HCT116 (cell line): ENCODE data around the gene DZIP1L. TPM values are rescaled to one million over a fixed set of nuclear protein-coding genes. Genes with fewer than 3 reads are reported as not detected.

Experiments used
- ATAC-seq: fragments of 200-7000 bp; cut with Tn5 transposase; 2 replicates; pipeline ENCODE4 v1.9.1; 2020; ENCODE audit warnings: mild to moderate bottlenecking, moderate library complexity
- BruUV-seq: library from RNA; stranded (reverse); fragments of 400-500 nt; replicated peaks from 2 replicates; lab custom pipeline; 2021; lab: Mats Ljungman, UMichigan
- CTCF ChIA-PET: fragments of 300-600 bp; sonication (Branson Sonifier 250); formaldehyde crosslinking; loops from one replicate; lab custom pipeline; 2021; ENCODE audit warnings: antibody characterized with exemption; lab: Charles Lee
- POLR2A ChIA-PET: fragments of 300-600, 350-600 bp; sonication (Branson Sonifier 250); formaldehyde crosslinking; loops from one replicate; lab custom pipeline; 2021; ENCODE audit warnings: antibody characterized with exemption; lab: Charles Lee
- RAD21 ChIA-PET, 2 experiments: fragments of 300-600 bp; sonication (Branson Sonifier 250); formaldehyde crosslinking; loops; one replicate each; lab custom pipeline; 2023; ENCODE audit warnings: low total read pairs in 2 of 2; ENCODE audit not compliant: uncharacterized antibody in 2 of 2, unreplicated experiment in 2 of 2, low non-redundant PET in 1 of 2; lab: Charles Lee
- DNase-seq: peaks from one replicate; pipeline ENCODE4 v3.0.0-alpha.2; 2010; ENCODE audit warnings: low read depth, low spot score
- H2AFZ ChIP-seq: fragments of 200-600 bp; shearing (Covaris generic), sonication (generic); 2 replicates; pipeline ENCODE4 v1.6.1; 2017; ENCODE audit warnings: low read depth, mixed run types, mixed read lengths, antibody characterized with exemption, low read length; ENCODE audit not compliant: poor library complexity, severe bottlenecking
- H3K27ac ChIP-seq: 2 replicates; pipeline ENCODE4 v1.5.1; 2012; ENCODE audit warnings: low read depth, low read length
- H3K27me3 ChIP-seq: fragments of 200-600 bp; sonication (generic); 2 replicates; pipeline ENCODE4 v1.6.1; 2016; ENCODE audit warnings: mixed run types, low read length, mixed read lengths; ENCODE audit not compliant: insufficient read depth
- H3K36me3 ChIP-seq, 2 experiments: fragments of 200-500 bp in 1 of 2; fragments of 200-600 bp in 1 of 2; sonication (Bioruptor generic) in 1 of 2; sonication (generic) in 1 of 2; 2 replicates each; pipeline versions ENCODE4 v1.5.1 to v1.6.1; 2014 to 2016; ENCODE audit warnings: low read length in 2 of 2, inconsistent platforms in 1 of 2, mixed read lengths in 1 of 2, mixed run types in 1 of 2; ENCODE audit not compliant: insufficient read depth in 2 of 2, control insufficient read depth in 1 of 2
- H3K4me1 ChIP-seq, 2 experiments: fragments of 200-600 bp in 1 of 2; sonication (generic) in 1 of 2; 2 replicates each; pipeline versions ENCODE4 v1.5.1 to v1.6.1; 2012 to 2017; ENCODE audit warnings: low read length in 2 of 2, inconsistent platforms in 1 of 2, mild to moderate bottlenecking in 1 of 2, mixed read lengths in 1 of 2, mixed run types in 1 of 2, moderate library complexity in 1 of 2; ENCODE audit not compliant: insufficient read depth in 2 of 2, control insufficient read depth in 1 of 2
- H3K4me2 ChIP-seq: fragments of 200-600 bp; sonication (generic); 2 replicates; pipeline ENCODE4 v1.6.1; 2017; ENCODE audit warnings: mixed run types, low read length, mixed read lengths
- H3K4me3 ChIP-seq, 2 experiments: fragments of 200-600 bp in 1 of 2; sonication (generic) in 1 of 2; replicated peaks in 1 of 2; 2 replicates each; pipeline ENCODE4 v1.5.1; 2011 to 2016; ENCODE audit warnings: low read length in 2 of 2, control low read depth in 1 of 2, low read depth in 1 of 2, mild to moderate bottlenecking in 1 of 2, mixed read lengths in 1 of 2, mixed run types in 1 of 2
- H3K79me2 ChIP-seq: fragments of 200-600 bp; sonication (generic); 2 replicates; pipeline ENCODE4 v1.6.1; 2017; ENCODE audit warnings: mild to moderate bottlenecking, mixed run types, low read length, moderate library complexity, mixed read lengths; ENCODE audit not compliant: insufficient read depth
- H3K9ac ChIP-seq: fragments of 200-600 bp; sonication (generic); 2 replicates; pipeline ENCODE4 v1.6.1; 2016; ENCODE audit warnings: low read length, mixed read lengths
- H3K9me2 ChIP-seq: fragments of 200-600 bp; sonication (generic), shearing (Covaris generic); 2 replicates; pipeline ENCODE4 v1.6.1; 2017; ENCODE audit warnings: mixed run types, mild to moderate bottlenecking, moderate library complexity; ENCODE audit not compliant: insufficient read depth
- H3K9me3 ChIP-seq, 2 experiments: fragments of 200-500 bp in 1 of 2; fragments of 200-600 bp in 1 of 2; sonication (Bioruptor generic) in 1 of 2; sonication (generic) in 1 of 2; 2 replicates each; pipeline ENCODE4 v1.6.1; 2014 to 2017; ENCODE audit warnings: low read length in 2 of 2, mixed read lengths in 2 of 2, inconsistent platforms in 1 of 2, low read depth in 1 of 2, mild to moderate bottlenecking in 1 of 2, mixed run types in 1 of 2, moderate library complexity in 1 of 2; ENCODE audit not compliant: control insufficient read depth in 1 of 2, insufficient read depth in 1 of 2
- H4K20me1 ChIP-seq: fragments of 200-600 bp; sonication (generic), shearing (Covaris generic); 2 replicates; pipeline ENCODE4 v1.6.1; 2017; ENCODE audit warnings: mixed run types, mild to moderate bottlenecking, moderate library complexity; ENCODE audit not compliant: insufficient read depth
- ATF3 ChIP-seq: IDR thresholded peaks from 2 replicates; pipeline ENCODE4 v1.6.1; 2012
- CBX3 ChIP-seq: IDR thresholded peaks from 2 replicates; pipeline ENCODE4 v1.6.1; 2012; ENCODE audit warnings: low read depth
- CEBPB ChIP-seq: IDR thresholded peaks from 2 replicates; pipeline ENCODE4 v1.6.1; 2012; ENCODE audit warnings: low read depth
- CTCF ChIP-seq, 3 experiments: fragments of 200-600 bp in 1 of 3; sonication (generic) in 1 of 3; IDR thresholded peaks in 2 of 3; conservative IDR thresholded peaks in 1 of 3; 2 replicates each; pipeline ENCODE4 v1.5.1; 2012 to 2017; ENCODE audit warnings: low read depth in 2 of 3, low read length in 2 of 3, antibody characterized with exemption in 1 of 3, borderline replicate concordance in 1 of 3, control low read depth in 1 of 3, mild to moderate bottlenecking in 1 of 3, mixed read lengths in 1 of 3, mixed run types in 1 of 3, moderate library complexity in 1 of 3; ENCODE audit not compliant: insufficient read depth in 1 of 3
- EGR1 ChIP-seq: IDR thresholded peaks from 2 replicates; pipeline ENCODE4 v1.6.1; 2012; ENCODE audit warnings: low read depth
- ELF1 ChIP-seq: IDR thresholded peaks from 2 replicates; pipeline ENCODE4 v1.6.1; 2012; ENCODE audit warnings: low read depth, borderline replicate concordance
- EZH2 ChIP-seq: fragments of 200-600 bp; sonication (generic); IDR thresholded peaks from 2 replicates; pipeline ENCODE4 v1.6.1; 2017; ENCODE audit warnings: antibody characterized with exemption, mixed run types
- EZH2phosphoT487 ChIP-seq: fragments of 200-600 bp; IDR thresholded peaks from 2 replicates; pipeline ENCODE4 v1.6.1; 2018; ENCODE audit warnings: antibody characterized with exemption, borderline replicate concordance
- FOSL1 ChIP-seq: IDR thresholded peaks from 2 replicates; pipeline ENCODE4 v1.6.1; 2012; ENCODE audit warnings: low read depth
- JUND ChIP-seq: IDR thresholded peaks from 2 replicates; pipeline ENCODE4 v1.6.1; 2012
- MAX ChIP-seq: IDR thresholded peaks from 2 replicates; pipeline ENCODE4 v1.6.1; 2012
- POLR2A ChIP-seq: IDR thresholded peaks from 2 replicates; pipeline ENCODE4 v1.7.0; 2011; ENCODE audit warnings: borderline replicate concordance; ENCODE audit not compliant: insufficient read depth, insufficient read length; ENCODE audit errors: extremely low read depth
- RAD21 ChIP-seq: IDR thresholded peaks from 2 replicates; pipeline ENCODE4 v1.6.1; 2012; ENCODE audit warnings: low read depth, mild to moderate bottlenecking
- SIN3A ChIP-seq: IDR thresholded peaks from 2 replicates; pipeline ENCODE4 v1.6.1; 2012; ENCODE audit warnings: low read depth
- SP1 ChIP-seq: IDR thresholded peaks from 2 replicates; pipeline ENCODE4 v1.6.1; 2012; ENCODE audit warnings: low read depth
- YY1 ChIP-seq: IDR thresholded peaks from 2 replicates; pipeline ENCODE4 v1.6.1; 2011; ENCODE audit warnings: low read length, low read depth, moderate library complexity, mild to moderate bottlenecking; ENCODE audit not compliant: insufficient replicate concordance; ENCODE audit errors: extremely low read depth
- ZFX ChIP-seq: fragments of 450-650 bp; IDR thresholded peaks from 2 replicates; pipeline ENCODE4 v1.6.1; 2017
- ZNF274 ChIP-seq: fragments of 200-500 bp; sonication (Bioruptor generic); IDR thresholded peaks from 2 replicates; pipeline ENCODE4 v1.6.1; 2014; ENCODE audit warnings: mild to moderate bottlenecking, low read depth, low read length, inconsistent platforms
- intact Hi-C: fragments of 100-400 bp; cut with micrococcal nuclease; formaldehyde crosslinking; loops from 2 replicates; pipeline ENCODE4 v1.10.0; 2022
- total RNA-seq: library from RNA; stranded (reverse); gene quantifications from one replicate; pipeline ENCODE4 v1.2.1, GENCODE V29; 2021; ENCODE audit not compliant: unreplicated experiment
- TF ChIP-seq, protein P1 (sequence below): IDR thresholded peaks from 2 replicates; pipeline ENCODE4 v1.6.1; 2012; ENCODE audit warnings: low read depth

Gene DZIP1L
- total RNA-seq, 1 experiment from 2014 or later, result 9.6 TPM

DNA sequence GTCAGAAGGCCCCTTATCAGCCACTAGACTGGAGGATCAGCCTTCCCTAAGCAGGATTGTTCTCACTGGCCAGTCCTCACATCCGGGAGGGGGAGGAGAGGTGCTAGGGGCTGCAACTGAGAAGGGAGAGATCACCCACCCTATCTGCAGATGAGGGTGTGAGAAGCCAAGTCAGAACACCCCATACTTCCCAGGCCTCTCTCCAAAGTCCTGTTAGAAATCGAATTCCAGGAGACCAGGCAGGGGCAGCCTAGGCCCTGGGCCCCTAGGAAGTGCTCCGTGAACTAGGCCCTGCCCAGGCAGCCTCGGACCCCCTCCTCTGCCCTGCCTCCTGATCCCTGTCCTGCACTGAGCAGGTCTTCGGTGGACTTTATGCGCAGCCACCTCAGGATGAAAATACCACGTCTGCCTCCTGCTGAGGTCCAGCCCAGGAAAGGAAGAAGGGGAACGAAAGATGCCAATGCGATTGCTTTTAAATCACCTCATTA is 933 bp downstream of the DZIP1L start:
- no peak for TF ChIP-seq EZH2
- no peak for TF ChIP-seq ZNF274
- TF ChIP-seq EZH2phosphoT487, result no peak
- no peak for TF ChIP-seq CTCF (IDR thresholded peaks at IDR 0.05 in 2 of 3, conservative IDR thresholded peaks at IDR 0.05 in 1 of 3; ENCODE audit: borderline replicate concordance in 1 of 3, insufficient read depth in 1 of 3, low read depth in 2 of 3, low read length in 2 of 3)
- no peak for TF ChIP-seq RAD21
- TF ChIP-seq POLR2A, result no peak
- no peak for TF ChIP-seq SIN3A
- TF ChIP-seq ATF3, result no peak
- TF ChIP-seq JUND, result no peak
- no peak for TF ChIP-seq SP1
- no peak for TF ChIP-seq MAX
- TF ChIP-seq FOSL1, result no peak
- TF ChIP-seq CBX3, result no peak
- TF ChIP-seq, protein P1, sequence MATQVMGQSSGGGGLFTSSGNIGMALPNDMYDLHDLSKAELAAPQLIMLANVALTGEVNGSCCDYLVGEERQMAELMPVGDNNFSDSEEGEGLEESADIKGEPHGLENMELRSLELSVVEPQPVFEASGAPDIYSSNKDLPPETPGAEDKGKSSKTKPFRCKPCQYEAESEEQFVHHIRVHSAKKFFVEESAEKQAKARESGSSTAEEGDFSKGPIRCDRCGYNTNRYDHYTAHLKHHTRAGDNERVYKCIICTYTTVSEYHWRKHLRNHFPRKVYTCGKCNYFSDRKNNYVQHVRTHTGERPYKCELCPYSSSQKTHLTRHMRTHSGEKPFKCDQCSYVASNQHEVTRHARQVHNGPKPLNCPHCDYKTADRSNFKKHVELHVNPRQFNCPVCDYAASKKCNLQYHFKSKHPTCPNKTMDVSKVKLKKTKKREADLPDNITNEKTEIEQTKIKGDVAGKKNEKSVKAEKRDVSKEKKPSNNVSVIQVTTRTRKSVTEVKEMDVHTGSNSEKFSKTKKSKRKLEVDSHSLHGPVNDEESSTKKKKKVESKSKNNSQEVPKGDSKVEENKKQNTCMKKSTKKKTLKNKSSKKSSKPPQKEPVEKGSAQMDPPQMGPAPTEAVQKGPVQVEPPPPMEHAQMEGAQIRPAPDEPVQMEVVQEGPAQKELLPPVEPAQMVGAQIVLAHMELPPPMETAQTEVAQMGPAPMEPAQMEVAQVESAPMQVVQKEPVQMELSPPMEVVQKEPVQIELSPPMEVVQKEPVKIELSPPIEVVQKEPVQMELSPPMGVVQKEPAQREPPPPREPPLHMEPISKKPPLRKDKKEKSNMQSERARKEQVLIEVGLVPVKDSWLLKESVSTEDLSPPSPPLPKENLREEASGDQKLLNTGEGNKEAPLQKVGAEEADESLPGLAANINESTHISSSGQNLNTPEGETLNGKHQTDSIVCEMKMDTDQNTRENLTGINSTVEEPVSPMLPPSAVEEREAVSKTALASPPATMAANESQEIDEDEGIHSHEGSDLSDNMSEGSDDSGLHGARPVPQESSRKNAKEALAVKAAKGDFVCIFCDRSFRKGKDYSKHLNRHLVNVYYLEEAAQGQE, result no peak
- no peak; the same call in 1 of the 2 replicates for TF ChIP-seq ZFX
- no peak for TF ChIP-seq EGR1
- TF ChIP-seq ELF1, result no peak
- TF ChIP-seq CEBPB, result no peak
- TF ChIP-seq YY1, result no peak
- RAD21 ChIA-PET, result no interaction called here
- Histone ChIP-seq H3K4me2 (peak overlapping the region; percentile 100), H3K9me2 (no peaks in the 10 kb centered on the region), H3K9ac (peak overlapping the region; percentile 79), H3K79me2 (peaks cover 24% of the 10 kb centered on the region; the same call in 1 of the 2 replicates), H3K4me3 (peak overlapping the region; percentile 79 to 90), H4K20me1 (no peaks in the 10 kb centered on the region), H3K36me3 (no peaks in the 10 kb centered on the region), H3K9me3 (no peaks in the 10 kb centered on the region), H3K4me1 (peaks cover 13 to 39% of the 10 kb centered on the region in 2 experiments), H3K27ac (peak overlapping the region; percentile 91), H3K27me3 (no peaks in the 10 kb centered on the region), H2AFZ (peak overlapping the region; percentile 90)
- DNase-seq (no peak), ATAC-seq (peak; percentile 12; the same call in 1 of the 2 replicates)
- POLR2A ChIA-PET, result no interaction called here
- intact Hi-C loops, result no loop called here
- TSS peak; percentile 42 for BruUV-seq
- CTCF ChIA-PET, result no interaction called here
